ENCODE measurements around the gene TIMM10B. TPM values are rescaled to one million over a fixed set of nuclear protein-coding genes. Genes with fewer than 3 reads are reported as not detected.
"Not testable (repeated sequence)": the region's sequence is repeated elsewhere in the genome, so short reads cannot be mapped to it uniquely, and the experiment has no call there.

TIMM10B gene
- total RNA-seq, 1 donor: 83.2 TPM

DNA sequence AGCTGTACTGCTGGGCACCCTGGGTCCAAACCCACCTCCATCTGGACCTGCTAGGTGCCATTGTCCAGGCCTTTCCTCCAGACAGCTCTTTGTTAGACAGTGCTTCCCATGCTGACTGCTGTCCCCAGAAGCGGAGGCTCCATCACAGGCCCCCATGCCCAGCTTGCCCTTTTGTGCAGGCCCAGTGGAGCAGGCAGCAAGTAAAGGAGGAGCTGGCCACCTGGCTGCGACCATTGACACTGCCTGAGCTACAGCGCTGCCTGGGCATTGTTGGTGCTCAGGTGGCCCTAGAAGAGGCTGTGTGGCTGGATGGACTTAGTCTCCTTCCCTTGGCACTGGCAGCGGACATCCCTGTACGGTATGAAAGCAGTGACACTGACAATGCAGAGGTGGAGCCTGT, 17.2 kb downstream of the TIMM10B start:
- DNase-seq (ENCODE audit: low read depth in 2 of 3, low spot score in 2 of 3): no peak

DNA sequence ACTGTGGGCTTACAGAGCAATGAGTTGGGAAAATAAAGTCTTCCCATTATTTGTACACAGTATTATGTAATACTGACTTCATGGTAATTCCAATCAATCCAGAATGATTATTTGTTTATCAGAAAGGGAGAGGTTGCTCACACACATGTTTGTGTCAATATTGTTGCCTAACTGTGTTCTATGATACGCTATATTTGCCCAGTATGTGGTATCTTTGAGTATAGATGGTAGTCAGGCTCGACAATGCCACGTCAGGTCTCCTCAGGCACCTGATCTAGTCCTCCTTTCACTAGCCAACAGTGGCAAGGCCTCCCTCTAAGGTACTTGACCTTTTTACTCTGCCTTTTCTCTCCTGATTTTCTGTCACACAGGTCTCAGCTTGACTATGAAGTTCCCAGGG, 21.1 kb downstream of the TIMM10B start:
- DNase-seq (ENCODE audit: low read depth in 2 of 3, low spot score in 2 of 3): no peak

DNA sequence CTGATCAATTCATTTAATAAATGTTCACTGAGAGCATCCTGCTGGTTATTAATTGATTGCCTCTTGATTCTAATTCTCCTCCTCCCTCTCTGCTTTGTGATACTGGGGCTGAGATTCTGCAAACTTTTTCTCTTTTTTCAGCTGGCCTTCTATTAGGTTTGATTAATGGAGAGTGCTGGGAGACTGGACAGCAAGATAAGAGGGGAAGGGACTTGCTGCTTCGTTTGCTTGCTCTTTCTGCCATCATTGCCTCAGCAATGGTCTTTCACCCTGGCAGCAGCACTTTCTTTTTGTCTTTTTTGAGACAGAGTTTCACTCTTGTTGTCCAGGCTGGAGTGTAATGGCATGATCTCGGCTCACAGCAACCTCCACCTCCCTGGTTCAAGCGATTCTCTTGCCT, 22.9 kb downstream of the TIMM10B start:
- DNase-seq (ENCODE audit: low read depth in 2 of 3, low spot score in 2 of 3): no peak

DNA sequence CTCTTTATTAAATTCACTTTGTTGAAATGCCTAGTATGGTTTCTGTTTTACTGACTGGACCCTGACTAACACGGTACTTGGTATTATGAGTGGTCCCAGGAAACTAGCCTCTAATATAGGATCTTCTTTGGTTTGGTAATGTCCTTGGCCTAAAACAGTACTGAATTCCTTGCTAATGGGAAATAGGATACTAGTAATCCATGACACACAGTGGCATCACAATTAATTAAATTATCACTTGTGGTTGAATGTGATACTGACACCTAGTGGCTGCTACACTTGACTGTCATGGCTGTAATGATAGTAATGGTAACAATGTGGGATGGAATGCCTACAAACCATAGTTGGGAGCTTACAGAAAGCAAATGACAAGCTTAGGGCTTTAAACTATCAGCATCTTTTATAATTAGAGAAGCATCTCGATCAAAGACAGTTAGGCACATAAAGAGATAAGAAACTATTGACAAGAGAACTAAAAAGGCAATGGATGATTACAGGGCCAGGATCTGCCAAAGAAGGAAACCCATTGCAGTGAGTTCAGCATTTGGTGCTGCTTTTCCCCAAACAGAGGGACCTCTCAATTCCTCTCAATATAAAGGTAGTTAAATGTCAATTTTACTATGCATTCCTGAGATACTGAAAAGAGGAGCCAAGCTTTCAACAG, 24.4 kb downstream of the TIMM10B start:
- peak in 2 of 3 donors; percentile 35 to 60 for DNase-seq (ENCODE audit: low read depth in 2 of 3, low spot score in 2 of 3)

DNA sequence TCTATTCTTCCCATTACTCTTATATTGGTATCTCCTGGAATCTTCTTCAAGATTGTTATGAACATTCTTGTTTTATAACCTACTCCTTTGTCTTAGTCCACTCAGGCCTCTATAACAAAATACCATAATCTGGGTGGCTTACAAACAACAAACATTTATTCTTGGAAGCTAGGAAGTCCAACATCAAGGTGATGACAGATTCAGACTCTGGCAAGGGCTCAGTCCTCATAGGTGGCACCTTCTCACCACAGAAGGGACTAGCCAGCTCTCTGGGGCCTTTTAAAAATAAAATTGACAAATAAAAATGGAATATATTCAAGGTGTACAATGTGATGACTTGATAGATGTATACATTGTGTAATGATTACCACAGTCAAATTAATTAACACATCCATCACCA, 35.6 kb downstream of the TIMM10B start:
- DNase-seq (ENCODE audit: low read depth in 2 of 3, low spot score in 2 of 3): no peak

DNA sequence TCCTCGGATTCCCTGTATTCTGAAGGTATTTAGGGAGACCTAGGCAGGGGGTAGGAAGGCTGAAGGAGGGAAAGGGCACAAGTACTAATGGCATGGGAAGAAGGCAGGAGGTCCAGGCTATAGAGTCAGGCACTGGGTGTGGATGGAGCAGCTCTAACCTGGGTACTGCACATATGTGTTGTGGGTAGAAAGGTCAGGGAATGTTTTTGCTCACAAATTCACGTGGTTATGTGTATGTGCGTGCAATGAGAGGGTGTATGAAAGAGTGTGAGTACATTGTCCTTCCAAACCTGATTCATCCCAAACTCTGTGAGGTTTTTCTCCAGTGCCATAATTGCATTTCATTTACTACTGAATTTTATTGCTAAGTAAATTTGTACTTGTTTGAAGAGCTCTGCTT, 39.0 kb downstream of the TIMM10B start:
- no peak for DNase-seq (ENCODE audit: low read depth in 2 of 3, low spot score in 2 of 3)

DNA sequence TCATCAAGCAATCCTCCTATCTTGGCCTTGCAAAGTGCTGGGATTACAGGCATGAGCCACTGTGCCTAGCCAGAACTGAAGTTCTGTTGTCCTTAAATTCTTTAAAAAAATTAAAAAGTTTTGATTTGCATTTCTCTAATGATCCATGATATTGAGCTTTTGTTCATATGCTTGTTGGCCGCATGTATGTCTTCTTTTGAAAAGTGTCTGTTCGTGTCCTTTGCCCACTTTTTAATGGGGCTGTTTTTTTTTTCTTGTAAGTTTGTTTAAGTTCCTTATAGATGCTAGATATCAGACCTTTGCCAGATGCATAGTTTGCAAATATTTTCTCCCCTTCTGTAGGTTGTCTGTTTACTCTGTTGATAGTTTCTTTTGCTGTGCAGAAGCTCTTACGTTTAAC, 40.6 kb downstream of the TIMM10B start:
- not testable (repeated sequence) for DNase-seq (ENCODE audit: low read depth in 2 of 3, low spot score in 2 of 3)

DNA sequence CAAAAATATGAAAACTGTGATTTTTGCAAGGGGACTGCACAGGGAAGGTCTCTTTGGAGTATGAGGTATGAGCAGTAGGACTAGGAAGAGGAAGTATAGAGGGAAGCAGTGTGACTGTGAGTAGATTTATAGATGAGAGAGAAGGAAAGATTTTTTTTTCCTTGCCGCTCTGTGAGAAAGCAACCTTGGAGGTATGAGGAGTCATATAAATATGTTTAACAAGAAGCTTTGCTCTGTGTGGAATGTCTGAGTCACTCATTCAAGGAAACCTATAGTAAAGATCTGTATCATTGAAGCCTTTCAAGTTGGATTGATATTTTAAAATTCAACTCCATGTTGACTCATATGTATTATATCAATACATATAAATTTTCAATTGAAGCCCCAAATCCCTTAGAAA, 42.0 kb downstream of the TIMM10B start:
- no peak for DNase-seq (ENCODE audit: low read depth in 2 of 3, low spot score in 2 of 3)

DNA sequence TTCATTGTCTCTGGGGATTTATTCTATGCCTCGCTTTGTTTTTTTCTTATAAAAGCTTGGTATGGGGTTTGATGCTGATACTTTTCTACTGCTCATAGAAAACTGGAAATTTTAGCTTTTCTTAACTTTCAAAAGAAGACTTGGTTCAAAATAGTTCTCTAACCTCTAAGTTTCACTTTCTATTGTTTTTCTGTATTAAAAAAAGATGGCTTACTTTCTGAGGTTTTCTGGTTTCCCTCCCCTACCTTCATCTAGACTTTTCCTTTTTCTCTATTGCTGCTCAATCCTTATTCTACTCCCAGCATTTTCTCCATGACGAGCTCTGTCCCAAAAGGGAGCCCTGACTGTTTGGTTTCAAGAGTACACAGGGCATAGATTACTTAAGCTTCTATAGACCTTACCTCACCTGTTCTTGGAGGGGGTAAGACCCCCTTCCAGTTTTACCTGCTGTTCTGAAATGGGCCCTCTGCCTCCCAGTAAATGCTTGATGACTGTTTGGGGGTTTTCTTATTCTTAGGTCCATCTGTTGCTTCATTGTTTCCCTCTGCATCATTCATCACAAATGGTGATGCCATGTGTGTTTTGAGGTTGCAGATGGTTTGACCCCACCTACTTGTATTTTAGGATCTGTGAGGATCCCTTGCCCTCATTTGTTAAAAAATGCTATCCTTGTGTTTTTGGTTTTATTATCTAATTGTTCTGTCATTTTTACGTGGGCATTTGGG, 45.3 kb downstream of the TIMM10B start:
- DNase-seq (ENCODE audit: low read depth in 2 of 3, low spot score in 2 of 3): no peak

DNA sequence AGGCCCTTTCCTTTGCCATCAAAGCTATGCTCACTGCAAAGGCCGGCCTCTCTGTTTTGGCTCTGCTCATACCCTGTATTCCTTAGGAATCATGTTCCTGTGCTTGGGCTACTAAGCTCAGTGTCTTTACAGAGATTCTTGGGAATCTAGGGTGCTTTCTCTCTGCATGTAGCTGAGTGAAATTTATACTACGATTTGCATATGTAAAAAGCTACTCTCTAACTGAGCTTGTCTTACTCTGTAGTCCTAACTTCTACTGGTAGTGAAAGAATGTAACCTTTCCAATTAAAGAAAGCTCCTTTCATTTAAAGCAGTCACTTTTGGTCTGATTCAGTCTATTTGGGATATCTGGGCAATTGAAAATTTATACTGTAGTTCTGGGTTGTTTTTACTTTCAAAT, 48.0 kb downstream of the TIMM10B start:
- no peak for DNase-seq (ENCODE audit: low read depth in 2 of 3, low spot score in 2 of 3)

DNA sequence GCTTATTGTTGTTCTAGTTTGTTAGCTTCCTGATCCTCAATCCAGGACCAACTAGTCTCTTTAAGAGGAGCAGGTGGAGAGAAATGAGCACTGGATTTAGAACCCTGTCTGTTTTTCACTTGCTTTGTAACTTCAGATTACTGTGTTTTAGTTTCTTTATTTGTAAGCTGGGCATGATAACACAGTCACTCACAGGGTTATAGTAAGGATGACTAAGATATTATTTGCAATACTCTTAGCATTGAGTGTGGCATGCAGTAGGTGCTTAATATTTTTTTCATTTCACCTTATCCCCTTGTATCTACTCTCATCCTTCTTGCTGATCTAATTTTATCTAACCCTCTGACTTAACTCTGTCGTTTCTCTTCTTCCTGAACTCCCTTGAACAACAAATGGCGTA, 49.5 kb downstream of the TIMM10B start:
- no peak for DNase-seq (ENCODE audit: low read depth in 2 of 3, low spot score in 2 of 3)

DNA sequence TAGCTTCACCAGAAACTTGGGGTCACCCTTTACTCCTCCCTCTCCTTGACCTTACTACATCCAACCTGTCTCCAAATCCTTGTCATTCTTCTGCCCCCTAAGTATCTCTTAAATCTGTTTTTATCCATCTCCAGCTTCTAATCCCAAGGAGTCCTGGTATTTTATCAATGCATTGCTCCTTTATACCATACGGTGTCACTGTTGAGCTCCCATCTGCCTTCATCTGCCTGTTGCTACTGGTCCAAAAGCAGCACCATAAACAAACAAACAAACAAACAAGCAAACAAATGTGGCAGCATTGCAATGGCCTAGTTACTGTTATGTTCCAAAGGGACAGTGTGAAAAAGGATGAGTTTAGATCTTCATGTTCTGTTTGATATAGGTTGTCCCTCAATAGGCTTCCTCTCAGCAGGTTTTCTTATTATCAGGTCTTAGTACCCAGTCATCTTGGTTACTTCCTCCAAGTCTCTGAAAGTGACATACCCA, 50.0 kb downstream of the TIMM10B start:
- DNase-seq (ENCODE audit: low read depth in 2 of 3, low spot score in 2 of 3): peak; percentile 23 to 58 (median 46)

Other genes starting within 250 kb of the TIMM10B start
- gene FHIP1B, start 246.9 kb upstream of the TIMM10B start, total RNA-seq: 46.0 TPM
- 0.27 TPM for gene CNGA4, start 242.4 kb upstream of the TIMM10B start, total RNA-seq
- not detected for gene CCKBR, start 221.7 kb upstream of the TIMM10B start, total RNA-seq
- 0.27 TPM for gene CAVIN3, start 161.0 kb upstream of the TIMM10B start, total RNA-seq
- gene SMPD1, start 91.0 kb upstream of the TIMM10B start, total RNA-seq: 14.0 TPM
- 23.7 TPM for gene APBB1, start 62.4 kb upstream of the TIMM10B start, total RNA-seq
- 1.6 TPM for gene HPX, start 40.5 kb upstream of the TIMM10B start, total RNA-seq
- 21.3 TPM for gene TRIM3, start 7.6 kb upstream of the TIMM10B start, total RNA-seq
- 46.3 TPM for gene ARFIP2, start 170 bp upstream of the TIMM10B start, total RNA-seq
- gene DNHD1, start 15.8 kb downstream of the TIMM10B start, total RNA-seq: 15.6 TPM
- 11.0 TPM for gene RRP8, start 122.1 kb downstream of the TIMM10B start, total RNA-seq
- 107 TPM for gene ILK, start 122.3 kb downstream of the TIMM10B start, total RNA-seq
- gene TAF10, start 130.7 kb downstream of the TIMM10B start, total RNA-seq: 37.7 TPM
- gene TPP1, start 137.9 kb downstream of the TIMM10B start, total RNA-seq: 260 TPM
- 22.4 TPM for gene DCHS1, start 174.3 kb downstream of the TIMM10B start, total RNA-seq
- 16.2 TPM for gene MRPL17, start 201.8 kb downstream of the TIMM10B start, total RNA-seq